ENCODE measurements around the gene PLEKHG4.
A peak's percentile ranks its signal among the peaks of the same experiment; 100 is the strongest.

The PLEKHG4 gene

DNA sequence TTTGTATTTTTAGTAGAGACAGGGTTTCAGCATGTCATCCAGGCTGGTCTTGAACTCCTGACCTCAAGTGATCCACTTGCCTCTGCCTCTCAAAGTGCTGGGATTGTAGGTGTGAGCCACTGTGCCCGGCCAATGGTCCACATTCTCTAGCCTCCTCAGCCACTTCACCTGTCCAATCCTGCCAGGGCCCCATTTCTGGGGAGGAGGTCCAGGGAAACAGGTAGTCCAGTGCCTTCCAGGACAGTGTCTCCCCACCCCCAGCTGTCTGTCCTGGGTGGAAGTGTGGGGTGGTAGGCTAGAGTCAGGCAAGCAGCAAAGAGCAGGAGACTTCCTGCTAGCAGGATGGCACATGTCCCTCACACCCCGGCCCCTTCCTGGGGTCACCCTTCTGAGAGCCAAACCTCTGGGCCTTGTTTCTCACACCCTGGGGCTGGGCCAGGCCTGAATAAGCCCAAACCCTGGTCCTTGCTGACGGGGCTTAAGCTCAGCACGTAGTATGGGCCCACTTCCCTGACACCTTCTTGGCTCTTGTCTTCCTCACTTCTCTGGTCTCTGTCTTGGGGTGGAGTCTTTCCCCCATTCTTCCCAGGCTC, 37.1 kb upstream of the PLEKHG4 start:
- TF ChIP-seq, protein P1, sequence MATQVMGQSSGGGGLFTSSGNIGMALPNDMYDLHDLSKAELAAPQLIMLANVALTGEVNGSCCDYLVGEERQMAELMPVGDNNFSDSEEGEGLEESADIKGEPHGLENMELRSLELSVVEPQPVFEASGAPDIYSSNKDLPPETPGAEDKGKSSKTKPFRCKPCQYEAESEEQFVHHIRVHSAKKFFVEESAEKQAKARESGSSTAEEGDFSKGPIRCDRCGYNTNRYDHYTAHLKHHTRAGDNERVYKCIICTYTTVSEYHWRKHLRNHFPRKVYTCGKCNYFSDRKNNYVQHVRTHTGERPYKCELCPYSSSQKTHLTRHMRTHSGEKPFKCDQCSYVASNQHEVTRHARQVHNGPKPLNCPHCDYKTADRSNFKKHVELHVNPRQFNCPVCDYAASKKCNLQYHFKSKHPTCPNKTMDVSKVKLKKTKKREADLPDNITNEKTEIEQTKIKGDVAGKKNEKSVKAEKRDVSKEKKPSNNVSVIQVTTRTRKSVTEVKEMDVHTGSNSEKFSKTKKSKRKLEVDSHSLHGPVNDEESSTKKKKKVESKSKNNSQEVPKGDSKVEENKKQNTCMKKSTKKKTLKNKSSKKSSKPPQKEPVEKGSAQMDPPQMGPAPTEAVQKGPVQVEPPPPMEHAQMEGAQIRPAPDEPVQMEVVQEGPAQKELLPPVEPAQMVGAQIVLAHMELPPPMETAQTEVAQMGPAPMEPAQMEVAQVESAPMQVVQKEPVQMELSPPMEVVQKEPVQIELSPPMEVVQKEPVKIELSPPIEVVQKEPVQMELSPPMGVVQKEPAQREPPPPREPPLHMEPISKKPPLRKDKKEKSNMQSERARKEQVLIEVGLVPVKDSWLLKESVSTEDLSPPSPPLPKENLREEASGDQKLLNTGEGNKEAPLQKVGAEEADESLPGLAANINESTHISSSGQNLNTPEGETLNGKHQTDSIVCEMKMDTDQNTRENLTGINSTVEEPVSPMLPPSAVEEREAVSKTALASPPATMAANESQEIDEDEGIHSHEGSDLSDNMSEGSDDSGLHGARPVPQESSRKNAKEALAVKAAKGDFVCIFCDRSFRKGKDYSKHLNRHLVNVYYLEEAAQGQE (IDR thresholded peaks at IDR 0.05; ENCODE audit: insufficient replicate concordance, low read depth): no peak
- TF ChIP-seq SPI1 (IDR thresholded peaks at IDR 0.05; ENCODE audit: borderline replicate concordance, low read depth) (no peak), POLR2AphosphoS5 (IDR thresholded peaks at IDR 0.05; ENCODE audit: low read depth) (no peak), GABPA (IDR thresholded peaks at IDR 0.05; ENCODE audit: low read depth) (no peak)
- TF ChIP-seq, protein P2, sequence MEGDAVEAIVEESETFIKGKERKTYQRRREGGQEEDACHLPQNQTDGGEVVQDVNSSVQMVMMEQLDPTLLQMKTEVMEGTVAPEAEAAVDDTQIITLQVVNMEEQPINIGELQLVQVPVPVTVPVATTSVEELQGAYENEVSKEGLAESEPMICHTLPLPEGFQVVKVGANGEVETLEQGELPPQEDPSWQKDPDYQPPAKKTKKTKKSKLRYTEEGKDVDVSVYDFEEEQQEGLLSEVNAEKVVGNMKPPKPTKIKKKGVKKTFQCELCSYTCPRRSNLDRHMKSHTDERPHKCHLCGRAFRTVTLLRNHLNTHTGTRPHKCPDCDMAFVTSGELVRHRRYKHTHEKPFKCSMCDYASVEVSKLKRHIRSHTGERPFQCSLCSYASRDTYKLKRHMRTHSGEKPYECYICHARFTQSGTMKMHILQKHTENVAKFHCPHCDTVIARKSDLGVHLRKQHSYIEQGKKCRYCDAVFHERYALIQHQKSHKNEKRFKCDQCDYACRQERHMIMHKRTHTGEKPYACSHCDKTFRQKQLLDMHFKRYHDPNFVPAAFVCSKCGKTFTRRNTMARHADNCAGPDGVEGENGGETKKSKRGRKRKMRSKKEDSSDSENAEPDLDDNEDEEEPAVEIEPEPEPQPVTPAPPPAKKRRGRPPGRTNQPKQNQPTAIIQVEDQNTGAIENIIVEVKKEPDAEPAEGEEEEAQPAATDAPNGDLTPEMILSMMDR (IDR thresholded peaks at IDR 0.05; ENCODE audit: insufficient read depth, low read length): no peak
- H3K4me3 ChIP-seq (replicated peaks; ENCODE audit: insufficient read depth, low read length): no peak overlapping the region
- no peak for DNase-seq (ENCODE audit: low read depth in 1 of 2, low spot score in 1 of 2)
- no peaks in the 10 kb centered on the region for H3K27me3 ChIP-seq (ENCODE audit: insufficient read depth, poor library complexity, severe bottlenecking)
- no peak overlapping the region for H3K27ac ChIP-seq (replicated peaks)

DNA sequence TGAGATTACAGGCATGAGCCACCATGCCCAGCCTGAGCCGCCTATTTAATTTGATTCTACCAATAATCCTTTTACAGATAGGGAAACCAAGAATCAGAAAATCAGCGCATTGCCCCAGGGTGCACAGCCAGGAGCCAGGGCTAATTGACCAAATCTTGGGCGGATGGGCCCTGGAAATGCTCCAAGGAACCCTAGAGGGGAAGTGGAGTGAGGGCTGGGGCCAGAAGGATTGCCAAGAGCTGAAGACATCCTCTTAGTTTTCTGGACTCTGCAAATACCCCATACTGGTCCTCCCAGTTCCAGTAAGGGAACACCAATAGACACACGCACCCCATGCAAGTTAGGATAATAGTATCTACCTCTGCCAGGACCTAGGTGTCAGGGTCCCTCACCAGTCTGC, 35.9 kb upstream of the PLEKHG4 start:
- peak; percentile 77 for TF ChIP-seq SPI1 (IDR thresholded peaks at IDR 0.05; ENCODE audit: borderline replicate concordance, low read depth)
- TF ChIP-seq GABPA (IDR thresholded peaks at IDR 0.05; ENCODE audit: low read depth): no peak
- peak in 1 of 2 experiments; percentile 28 for DNase-seq (ENCODE audit: low read depth in 1 of 2, low spot score in 1 of 2)
- Histone ChIP-seq H3K27ac (replicated peaks) (peak overlapping the region; percentile 68), H3K4me3 (replicated peaks; ENCODE audit: insufficient read depth, low read length) (no peak overlapping the region), H3K27me3 (ENCODE audit: insufficient read depth, poor library complexity, severe bottlenecking) (peaks cover 4% of the 10 kb centered on the region)

DNA sequence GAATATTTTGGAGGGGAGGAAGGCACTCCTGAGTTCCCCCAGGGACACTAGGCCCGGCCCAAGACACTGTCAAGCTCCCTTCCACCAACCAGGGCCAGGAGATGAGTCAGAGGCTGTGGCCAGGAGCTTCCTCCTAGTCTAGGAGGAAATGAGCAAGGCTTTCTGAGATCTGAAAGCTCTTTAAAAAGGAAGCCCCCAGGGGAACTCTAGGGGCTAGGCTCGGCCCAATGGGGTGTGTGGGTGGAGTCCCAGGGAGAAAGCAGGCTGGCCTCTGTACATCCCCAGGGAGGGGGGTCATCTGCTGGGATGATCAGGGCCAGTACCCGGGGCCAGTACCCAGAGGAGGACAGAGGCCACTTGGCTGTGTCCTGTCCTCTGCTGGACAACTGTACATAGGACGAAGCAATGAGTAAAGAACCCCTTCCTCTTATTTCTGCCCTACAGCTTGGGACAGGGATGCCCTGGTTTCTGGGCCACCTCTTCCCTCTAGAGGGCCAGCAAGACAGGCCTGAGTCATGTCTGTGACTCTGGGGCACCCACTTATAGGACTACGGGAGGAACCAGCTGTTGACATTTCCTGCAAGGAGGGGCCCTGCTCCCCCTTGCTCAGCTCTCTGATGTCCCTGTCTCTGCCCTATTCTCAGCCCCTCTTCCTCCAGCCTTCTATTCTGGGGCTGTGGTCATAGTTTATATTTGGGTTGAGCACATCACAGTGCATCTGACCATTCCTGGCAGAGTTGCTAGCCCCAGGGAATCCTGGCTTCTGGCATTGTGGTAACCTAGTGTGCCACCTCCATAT, 34.7 kb upstream of the PLEKHG4 start:
- Histone ChIP-seq H3K27me3 (ENCODE audit: insufficient read depth, poor library complexity, severe bottlenecking) (peaks cover 13% of the 10 kb centered on the region), H3K27ac (replicated peaks) (peak overlapping the region; percentile 68), H3K4me3 (replicated peaks; ENCODE audit: insufficient read depth, low read length) (no peak overlapping the region)
- peak; percentile 30; the same call in 1 of the 2 replicates for TF ChIP-seq SPI1 (IDR thresholded peaks at IDR 0.05; ENCODE audit: borderline replicate concordance, low read depth)
- TF ChIP-seq, protein P1 (IDR thresholded peaks at IDR 0.05; ENCODE audit: insufficient replicate concordance, low read depth): no peak
- TF ChIP-seq, protein P2 (IDR thresholded peaks at IDR 0.05; ENCODE audit: insufficient read depth, low read length): no peak
- DNase-seq (ENCODE audit: low read depth in 1 of 2, low spot score in 1 of 2): peak in 1 of 2 experiments; percentile 95

DNA sequence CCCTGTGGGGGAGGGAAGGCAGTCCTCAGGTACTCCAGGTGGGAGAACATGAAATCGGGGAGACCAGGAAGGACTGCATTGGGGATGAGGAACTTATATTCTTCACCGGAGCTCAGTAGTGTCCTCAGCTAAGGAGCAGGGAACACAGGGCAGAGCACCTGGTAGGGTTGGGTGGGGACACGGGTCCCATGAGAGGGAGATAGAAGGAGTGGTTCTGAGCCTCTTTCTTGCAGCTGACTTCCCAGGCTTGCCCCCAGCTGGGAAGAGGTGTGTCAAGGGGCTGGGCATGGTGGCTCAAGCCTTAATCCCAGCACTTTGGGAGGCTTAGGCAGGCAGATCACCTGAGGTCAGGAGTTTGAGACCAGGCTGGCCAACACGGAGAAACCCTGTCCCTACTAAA, 34.1 kb upstream of the PLEKHG4 start:
- no peak for DNase-seq (ENCODE audit: low read depth in 1 of 2, low spot score in 1 of 2)
- peak overlapping the region; percentile 68 for H3K27ac ChIP-seq (replicated peaks)
- no peak overlapping the region for H3K4me3 ChIP-seq (replicated peaks; ENCODE audit: insufficient read depth, low read length)
- TF ChIP-seq, protein P1 (IDR thresholded peaks at IDR 0.05; ENCODE audit: insufficient replicate concordance, low read depth): no peak
- TF ChIP-seq POLR2AphosphoS5 (IDR thresholded peaks at IDR 0.05; ENCODE audit: low read depth) (no peak), GABPA (IDR thresholded peaks at IDR 0.05; ENCODE audit: low read depth) (no peak), SPI1 (IDR thresholded peaks at IDR 0.05; ENCODE audit: borderline replicate concordance, low read depth) (no peak)
- TF ChIP-seq, protein P2 (IDR thresholded peaks at IDR 0.05; ENCODE audit: insufficient read depth, low read length): no peak
- H3K27me3 ChIP-seq (ENCODE audit: insufficient read depth, poor library complexity, severe bottlenecking): peaks cover 19% of the 10 kb centered on the region
